Astrocyte (in vitro differentiated cells and primary cell): ENCODE results near the gene PRKAG2. TPM values are rescaled to one million over a fixed set of nuclear protein-coding genes. Genes with fewer than 3 reads are reported as not detected.

Source experiments
- DNase-seq: peaks from one replicate; pipeline ENCODE4 v3.0.0-alpha.2; 2010; ENCODE audit warnings: low read depth
- FAIRE-seq: peaks from 2 replicates; lab custom pipeline; 2011; peaks lifted over from hg19 to GRCh38; lab: Jason Lieb, UNC
- H2AFZ ChIP-seq: 2 replicates; pipeline ENCODE4 v1.6.0; 2012; ENCODE audit warnings: low read depth, low read length, inconsistent platforms
- H3K27ac ChIP-seq: 2 replicates; pipeline ENCODE4 v1.5.1; 2011; ENCODE audit warnings: low read depth, low read length, inconsistent platforms
- H3K27me3 ChIP-seq: 2 replicates; pipeline ENCODE4 v1.6.0; 2011; ENCODE audit warnings: low read length, inconsistent platforms; ENCODE audit not compliant: insufficient read depth
- H3K36me3 ChIP-seq: 2 replicates; pipeline ENCODE4 v1.5.1; 2011; ENCODE audit warnings: low read length, inconsistent platforms; ENCODE audit not compliant: insufficient read depth
- H3K4me1 ChIP-seq: 2 replicates; pipeline ENCODE4 v1.5.1; 2011; ENCODE audit warnings: low read length, inconsistent platforms; ENCODE audit not compliant: insufficient read depth
- H3K4me2 ChIP-seq: 2 replicates; pipeline ENCODE4 v1.6.0; 2012; ENCODE audit warnings: low read length, inconsistent platforms
- H3K4me3 ChIP-seq: 2 replicates; pipeline ENCODE4 v1.5.1; 2011; ENCODE audit warnings: low read depth, mild to moderate bottlenecking, low read length, inconsistent platforms; ENCODE audit not compliant: insufficient read depth
- H3K79me2 ChIP-seq: 2 replicates; pipeline ENCODE4 v1.6.0; 2012; ENCODE audit warnings: mild to moderate bottlenecking, low read length, inconsistent platforms; ENCODE audit not compliant: insufficient read depth
- H3K9ac ChIP-seq: 2 replicates; pipeline ENCODE4 v1.6.0; 2012; ENCODE audit warnings: mild to moderate bottlenecking, low read length, inconsistent platforms
- H3K9me3 ChIP-seq: 2 replicates; pipeline ENCODE4 v1.5.1; 2012; ENCODE audit warnings: low read depth, mild to moderate bottlenecking, low read length, inconsistent platforms; ENCODE audit not compliant: insufficient read depth
- H4K20me1 ChIP-seq: 2 replicates; pipeline ENCODE4 v1.6.0; 2012; ENCODE audit warnings: low read length, inconsistent platforms; ENCODE audit not compliant: insufficient read depth
- H3K27ac Mint-ChIP-seq: one replicate; pipeline ENCODE4 v1.8.0; 2021; ENCODE audit warnings: mild to moderate bottlenecking, mixed read lengths; ENCODE audit not compliant: unreplicated experiment
- H3K27me3 Mint-ChIP-seq: one replicate; pipeline ENCODE4 v1.8.0; 2021; ENCODE audit warnings: low read depth, mixed read lengths; ENCODE audit not compliant: unreplicated experiment
- H3K36me3 Mint-ChIP-seq: one replicate; pipeline ENCODE4 v1.8.0; 2021; ENCODE audit warnings: low read depth, mixed read lengths; ENCODE audit not compliant: unreplicated experiment
- H3K4me1 Mint-ChIP-seq: one replicate; pipeline ENCODE4 v1.8.0; 2021; ENCODE audit warnings: low read depth, mixed read lengths; ENCODE audit not compliant: unreplicated experiment
- H3K4me3 Mint-ChIP-seq: one replicate; pipeline ENCODE4 v1.8.0; 2021; ENCODE audit warnings: mild to moderate bottlenecking, moderate library complexity, mixed read lengths; ENCODE audit not compliant: unreplicated experiment
- H3K9me3 Mint-ChIP-seq: one replicate; pipeline ENCODE4 v1.8.0; 2021; ENCODE audit warnings: mild to moderate bottlenecking, mixed read lengths; ENCODE audit not compliant: unreplicated experiment
- EZH2 ChIP-seq: IDR thresholded peaks from 2 replicates; pipeline ENCODE4 v1.6.1; 2012; ENCODE audit warnings: mild to moderate bottlenecking, low read length, inconsistent platforms; ENCODE audit not compliant: insufficient read depth
- total RNA-seq: library from RNA; stranded (reverse); gene quantifications from 2 replicates; pipeline ENCODE4 v1.2.1, GENCODE V29; 2021
- TF ChIP-seq, protein P1 (sequence below): IDR thresholded peaks from 2 replicates; pipeline ENCODE4 v1.5.1; 2011; ENCODE audit warnings: low read depth, mild to moderate bottlenecking, inconsistent platforms, low read length, moderate library complexity; ENCODE audit not compliant: insufficient read depth

Gene PRKAG2
- total RNA-seq, 1 donor from 2014 or later = 40.7 TPM

DNA sequence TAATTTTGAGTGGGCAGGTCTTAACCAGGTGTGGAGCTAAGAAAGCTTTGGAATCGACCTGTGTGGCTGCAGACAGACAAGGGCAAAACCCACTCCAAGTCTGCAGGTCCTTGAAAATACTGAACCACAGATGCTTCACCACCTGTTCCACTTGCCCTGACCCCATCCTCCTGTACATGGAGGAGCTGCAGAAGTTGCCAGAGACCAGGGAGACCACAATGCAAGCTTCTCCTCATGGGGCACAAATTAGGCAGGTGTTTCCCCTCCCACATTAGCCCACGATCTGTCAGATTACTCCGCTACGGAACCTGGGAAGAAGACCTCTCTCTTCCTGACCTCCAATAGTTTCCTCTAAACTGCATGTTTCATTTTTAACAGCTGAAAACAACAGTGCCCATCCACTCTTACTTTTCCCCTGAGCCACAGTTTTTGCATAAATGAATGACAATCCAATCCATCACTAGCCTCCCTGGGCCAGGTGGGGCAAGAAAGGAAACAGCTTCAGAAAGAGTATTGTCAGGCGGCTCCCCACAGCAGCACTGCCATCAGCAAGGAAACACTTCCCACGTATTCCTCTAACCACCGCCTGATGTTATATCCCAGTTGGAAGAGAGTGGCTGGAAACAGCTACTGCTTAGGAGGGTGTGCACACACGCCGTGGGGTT lies 141.6 kb downstream of the PRKAG2 start:
- Mint-ChIP-seq H3K9me3 (peaks cover 2% of the 10 kb centered on the region), H3K27ac (no peak overlapping the region), H3K4me1 (peaks cover 13% of the 10 kb centered on the region), H3K36me3 (peaks cover 4% of the 10 kb centered on the region), H3K4me3 (no peak overlapping the region), H3K27me3 (no peaks in the 10 kb centered on the region)
- H3K27me3 ChIP-seq = no peaks in the 10 kb centered on the region
- H3K27ac ChIP-seq = peak overlapping the region; percentile 83
- no peaks in the 10 kb centered on the region for H4K20me1 ChIP-seq
- H3K9me3 ChIP-seq = no peaks in the 10 kb centered on the region
- peak overlapping the region; percentile 49 for H3K4me3 ChIP-seq
- H2AFZ ChIP-seq = peak overlapping the region; percentile 27
- FAIRE-seq (no peak), DNase-seq (no peak)
- no peaks in the 10 kb centered on the region for H3K79me2 ChIP-seq
- H3K4me1 ChIP-seq = peaks cover 29% of the 10 kb centered on the region
- peak overlapping the region; percentile 69 for H3K9ac ChIP-seq
- H3K4me2 ChIP-seq = peak overlapping the region; percentile 71
- no peaks in the 10 kb centered on the region for H3K36me3 ChIP-seq
- no peak for TF ChIP-seq EZH2
- TF ChIP-seq, protein P1, sequence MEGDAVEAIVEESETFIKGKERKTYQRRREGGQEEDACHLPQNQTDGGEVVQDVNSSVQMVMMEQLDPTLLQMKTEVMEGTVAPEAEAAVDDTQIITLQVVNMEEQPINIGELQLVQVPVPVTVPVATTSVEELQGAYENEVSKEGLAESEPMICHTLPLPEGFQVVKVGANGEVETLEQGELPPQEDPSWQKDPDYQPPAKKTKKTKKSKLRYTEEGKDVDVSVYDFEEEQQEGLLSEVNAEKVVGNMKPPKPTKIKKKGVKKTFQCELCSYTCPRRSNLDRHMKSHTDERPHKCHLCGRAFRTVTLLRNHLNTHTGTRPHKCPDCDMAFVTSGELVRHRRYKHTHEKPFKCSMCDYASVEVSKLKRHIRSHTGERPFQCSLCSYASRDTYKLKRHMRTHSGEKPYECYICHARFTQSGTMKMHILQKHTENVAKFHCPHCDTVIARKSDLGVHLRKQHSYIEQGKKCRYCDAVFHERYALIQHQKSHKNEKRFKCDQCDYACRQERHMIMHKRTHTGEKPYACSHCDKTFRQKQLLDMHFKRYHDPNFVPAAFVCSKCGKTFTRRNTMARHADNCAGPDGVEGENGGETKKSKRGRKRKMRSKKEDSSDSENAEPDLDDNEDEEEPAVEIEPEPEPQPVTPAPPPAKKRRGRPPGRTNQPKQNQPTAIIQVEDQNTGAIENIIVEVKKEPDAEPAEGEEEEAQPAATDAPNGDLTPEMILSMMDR = no peak

DNA sequence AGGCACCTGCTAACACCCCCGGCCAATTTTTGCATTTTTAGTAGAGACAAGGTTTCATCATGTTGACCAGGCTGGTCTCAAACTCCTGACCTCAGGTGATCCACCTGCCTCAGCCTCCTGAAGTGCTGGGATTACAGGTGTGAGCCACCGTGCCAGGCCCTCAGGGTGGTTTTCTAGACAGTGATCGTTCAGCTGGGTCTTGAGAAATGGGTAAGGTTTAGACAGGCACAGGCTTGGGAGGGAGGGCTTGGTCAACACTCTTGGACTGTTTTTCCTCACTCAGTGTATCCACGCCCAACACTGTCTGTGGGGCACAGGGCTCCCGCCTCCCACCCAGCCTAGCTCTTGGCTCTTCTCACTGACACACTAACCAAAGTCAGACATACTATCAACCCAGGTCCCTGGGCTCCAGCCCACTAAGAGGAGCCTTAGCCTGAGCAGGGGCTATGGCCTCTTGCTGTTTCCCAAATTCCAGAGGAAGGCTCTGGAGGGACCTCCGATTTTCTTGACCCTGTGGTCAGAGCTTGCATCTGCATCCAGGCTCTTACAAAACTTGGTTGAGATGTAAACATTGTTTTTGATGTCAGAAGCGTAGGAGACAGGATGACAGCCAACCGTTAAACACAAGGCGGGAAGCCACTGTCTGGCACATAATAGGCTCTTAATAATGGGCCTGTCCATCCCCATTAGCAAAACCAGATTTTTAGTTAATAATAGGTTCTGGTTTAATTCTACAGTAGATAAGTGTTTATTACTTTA lies 143.9 kb downstream of the PRKAG2 start:
- peaks cover 29% of the 10 kb centered on the region for H3K4me1 ChIP-seq
- H3K27me3 ChIP-seq = no peaks in the 10 kb centered on the region
- Mint-ChIP-seq H3K4me1 (peaks cover 12% of the 10 kb centered on the region), H3K36me3 (no peaks in the 10 kb centered on the region), H3K4me3 (no peak overlapping the region), H3K9me3 (no peaks in the 10 kb centered on the region), H3K27ac (no peak overlapping the region), H3K27me3 (peaks cover 3% of the 10 kb centered on the region)
- no peak for DNase-seq
- H4K20me1 ChIP-seq = no peaks in the 10 kb centered on the region
- no peak overlapping the region for H3K4me3 ChIP-seq
- no peaks in the 10 kb centered on the region for H3K79me2 ChIP-seq
- H3K27ac ChIP-seq = no peak overlapping the region
- no peaks in the 10 kb centered on the region for H3K36me3 ChIP-seq
- no peak for TF ChIP-seq EZH2
- TF ChIP-seq, protein P1 = no peak
- no peak overlapping the region for H3K4me2 ChIP-seq
- no peak overlapping the region for H3K9ac ChIP-seq
- no peaks in the 10 kb centered on the region for H3K9me3 ChIP-seq
- no peak for FAIRE-seq
- no peak overlapping the region for H2AFZ ChIP-seq
